ENCODE measurements around the gene CLIC3.

CLIC3 gene

DNA sequence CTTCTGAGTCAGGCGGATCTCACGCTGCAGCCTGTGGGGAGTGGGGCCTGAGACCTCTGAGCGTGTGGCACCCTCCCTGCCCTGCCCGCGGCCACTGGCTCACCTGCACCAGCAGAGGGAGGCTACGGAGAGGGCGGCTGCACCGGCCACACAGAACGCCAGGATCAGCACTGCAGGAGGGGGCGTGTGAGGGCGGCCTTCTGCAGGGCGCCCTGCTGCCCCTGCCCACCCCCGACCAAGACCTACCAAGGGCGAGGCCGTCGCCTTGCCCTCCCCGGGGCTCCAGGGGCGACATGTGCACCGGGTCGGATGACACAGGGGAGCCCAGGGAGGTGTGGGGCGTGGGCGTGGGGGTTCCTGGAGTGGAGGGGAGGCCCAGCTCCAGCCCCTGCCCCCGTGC lies 44.2 kb upstream of the CLIC3 start:
- no peak for TF ChIP-seq CTCF (conservative IDR thresholded peaks at IDR 0.05; ENCODE audit: low read length)
- no peak for DNase-seq (ENCODE audit: low read depth)
- no peak overlapping the region for H3K4me3 ChIP-seq (ENCODE audit: low read length)

DNA sequence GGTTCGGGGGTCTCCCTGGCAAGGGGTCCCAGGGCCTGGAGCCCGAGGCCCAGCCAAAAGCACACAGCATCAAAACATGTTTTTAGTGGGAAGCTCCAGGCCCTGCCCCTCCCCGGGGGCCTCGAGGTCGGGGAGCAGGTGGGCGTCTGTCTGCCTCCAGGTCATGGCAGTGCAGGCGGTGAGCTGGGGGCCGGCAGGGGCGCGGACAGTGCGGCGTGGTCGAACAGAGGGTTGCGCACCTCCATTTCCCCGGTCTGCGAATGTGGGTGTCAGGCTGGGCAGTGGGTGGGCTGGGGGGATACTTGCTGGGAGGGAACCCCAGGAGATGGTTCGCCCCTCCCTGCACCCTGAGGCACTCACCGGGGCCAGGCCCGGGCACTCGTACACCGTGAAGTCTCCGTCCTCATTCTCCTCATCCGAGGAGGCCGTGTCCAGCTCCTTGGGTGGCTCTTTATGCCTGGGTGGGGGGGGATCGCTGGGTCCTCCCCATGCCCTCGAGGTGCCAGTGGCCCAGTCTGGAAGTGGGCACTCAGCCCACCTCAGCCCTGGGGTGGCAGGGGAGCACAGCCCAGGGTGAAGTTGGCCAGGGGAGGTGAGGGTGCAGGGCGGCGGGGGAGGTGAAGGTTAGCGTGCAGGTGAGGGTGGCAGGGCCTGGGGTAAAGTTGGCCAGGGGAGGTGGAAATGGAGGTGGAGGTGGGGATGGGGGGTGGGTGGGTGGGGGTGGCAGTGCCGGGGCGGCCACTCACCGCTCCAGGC lies 43.4 kb upstream of the CLIC3 start:
- no peak for DNase-seq (ENCODE audit: low read depth)
- TF ChIP-seq CTCF (conservative IDR thresholded peaks at IDR 0.05; ENCODE audit: low read length), result no peak

GRCh38 chr9:137038916-137039315 lies 42.5 kb upstream of the CLIC3 start:
- TF ChIP-seq CTCF (conservative IDR thresholded peaks at IDR 0.05; ENCODE audit: low read length), result no peak
- no peak overlapping the region for H3K4me3 ChIP-seq (ENCODE audit: low read length)
- DNase-seq (ENCODE audit: low read depth), result no peak

More for the DNA sequence above, 43.4 kb upstream of the CLIC3 start:
- no peak overlapping the region for H3K4me3 ChIP-seq (ENCODE audit: low read length)

GRCh38 chr9:137037483-137037882 lies 41.1 kb upstream of the CLIC3 start:
- TF ChIP-seq CTCF (conservative IDR thresholded peaks at IDR 0.05; ENCODE audit: low read length), result no peak
- no peak for DNase-seq (ENCODE audit: low read depth)
- no peak overlapping the region for H3K4me3 ChIP-seq (ENCODE audit: low read length)

DNA sequence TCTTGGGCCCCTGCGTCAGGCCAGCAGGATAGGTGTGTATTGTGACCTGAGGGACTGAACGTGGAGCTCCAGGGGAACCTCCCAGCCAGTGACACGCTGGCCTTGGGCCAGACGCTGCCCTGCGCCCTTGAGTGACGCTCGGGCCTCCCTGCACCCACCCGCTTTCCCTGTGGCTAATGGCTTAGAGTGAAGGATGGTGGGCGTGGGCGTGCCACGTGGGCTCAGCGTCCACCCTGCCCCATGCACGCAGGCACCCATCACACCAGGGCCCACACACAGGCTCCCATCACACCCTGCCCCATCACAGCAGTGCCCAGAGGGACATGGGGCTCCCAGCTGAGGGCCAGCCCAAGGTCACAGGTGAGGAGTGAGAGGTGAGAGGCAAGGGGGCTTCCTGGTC lies 40.7 kb upstream of the CLIC3 start:
- H3K4me3 ChIP-seq (ENCODE audit: low read length), result no peak overlapping the region
- DNase-seq (ENCODE audit: low read depth), result no peak
- TF ChIP-seq CTCF (conservative IDR thresholded peaks at IDR 0.05; ENCODE audit: low read length), result no peak

DNA sequence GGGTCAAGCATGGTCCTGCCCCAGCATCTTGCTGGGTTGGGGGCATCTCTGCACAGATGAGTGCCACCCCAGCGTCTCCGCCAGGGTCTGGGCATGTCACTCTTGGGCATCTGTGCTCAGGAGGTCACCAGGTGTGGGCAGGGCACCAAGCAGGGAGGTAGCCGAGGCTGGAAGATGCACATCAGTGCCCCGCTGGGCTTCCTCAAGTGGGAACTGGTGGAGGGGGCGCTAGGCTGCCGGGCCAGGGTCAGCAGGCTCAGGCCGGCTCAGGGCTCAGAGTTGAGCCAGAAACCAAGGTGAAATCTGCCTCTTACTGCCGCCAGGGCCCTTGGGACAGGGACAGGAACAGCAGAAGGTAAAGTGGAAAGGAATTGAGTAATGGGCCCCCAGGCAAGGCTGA lies 39.6 kb upstream of the CLIC3 start:
- no peak for DNase-seq (ENCODE audit: low read depth)
- no peak for TF ChIP-seq CTCF (conservative IDR thresholded peaks at IDR 0.05; ENCODE audit: low read length)

GRCh38 chr9:137035507-137035834 lies 39.1 kb upstream of the CLIC3 start:
- no peak for TF ChIP-seq CTCF (conservative IDR thresholded peaks at IDR 0.05; ENCODE audit: low read length)
- no peak overlapping the region for H3K4me3 ChIP-seq (ENCODE audit: low read length)
- no peak for DNase-seq (ENCODE audit: low read depth)

More for the DNA sequence above, 39.6 kb upstream of the CLIC3 start:
- no peak overlapping the region for H3K4me3 ChIP-seq (ENCODE audit: low read length)
